Mesenchymal stem cell (in vitro differentiated cells and primary cell): Measurements from ENCODE around the gene HIVEP3.

Experiments used
- DNase-seq: peaks from one replicate; pipeline ENCODE4 v3.0.0-alpha.2; 2013
- H2AFZ ChIP-seq: one replicate; pipeline ENCODE4 v1.6.1; 2013; ENCODE audit warnings: low read depth, mild to moderate bottlenecking, control low read depth, inconsistent platforms, low read length, moderate library complexity
- H2AK5ac ChIP-seq: 2 replicates; pipeline ENCODE4 v1.6.1; 2013; ENCODE audit warnings: low read length, moderate library complexity, mild to moderate bottlenecking, inconsistent platforms; ENCODE audit not compliant: severe bottlenecking
- H2BK120ac ChIP-seq: one replicate; pipeline ENCODE4 v1.6.1; 2013; ENCODE audit warnings: low read depth, mild to moderate bottlenecking, inconsistent platforms, low read length, moderate library complexity
- H2BK12ac ChIP-seq, 2 experiments: one replicate each; pipeline ENCODE4 v1.6.1; 2013; ENCODE audit warnings: inconsistent platforms in 2 of 2, low read length in 2 of 2, mild to moderate bottlenecking in 2 of 2, moderate library complexity in 2 of 2, control low read depth in 1 of 2
- H2BK15ac ChIP-seq: one replicate; pipeline ENCODE4 v1.6.1; 2013; ENCODE audit warnings: mild to moderate bottlenecking, low read depth, inconsistent platforms; ENCODE audit not compliant: poor library complexity, severe bottlenecking
- H2BK5ac ChIP-seq: 2 replicates; pipeline ENCODE4 v1.6.1; 2013; ENCODE audit warnings: low read depth, mild to moderate bottlenecking, low read length, control low read depth, inconsistent platforms; ENCODE audit not compliant: poor library complexity, severe bottlenecking
- H3K14ac ChIP-seq, 2 experiments: one replicate each; pipeline ENCODE4 v1.6.1; 2013; ENCODE audit warnings: inconsistent platforms in 2 of 2, low read length in 2 of 2, control low read depth in 1 of 2, mild to moderate bottlenecking in 1 of 2, moderate library complexity in 1 of 2
- H3K18ac ChIP-seq, 2 experiments: one replicate each; pipeline ENCODE4 v1.6.1; 2013; ENCODE audit warnings: inconsistent platforms in 2 of 2, low read length in 2 of 2, control low read depth in 1 of 2, low read depth in 1 of 2, mild to moderate bottlenecking in 1 of 2
- H3K23ac ChIP-seq, 2 experiments: one replicate each; pipeline ENCODE4 v1.6.1; 2013; ENCODE audit warnings: inconsistent platforms in 2 of 2, low read length in 2 of 2, mild to moderate bottlenecking in 2 of 2, moderate library complexity in 2 of 2, control low read depth in 1 of 2
- H3K27ac ChIP-seq: 2 replicates; pipeline ENCODE4 v1.5.1; 2013; ENCODE audit warnings: mild to moderate bottlenecking, moderate library complexity, low read length, control low read depth, inconsistent platforms; ENCODE audit not compliant: poor library complexity, severe bottlenecking
- H3K27me3 ChIP-seq, 2 experiments: 2 replicates each; pipeline versions ENCODE4 v1.6.1 to v1.7.0; 2013; ENCODE audit warnings: low read length in 2 of 2, mild to moderate bottlenecking in 2 of 2, moderate library complexity in 2 of 2, control low read depth in 1 of 2, inconsistent platforms in 1 of 2; ENCODE audit not compliant: control insufficient read depth in 1 of 2, insufficient read depth in 1 of 2
- H3K36me3 ChIP-seq, 2 experiments: 2 replicates each; pipeline versions ENCODE4 v1.6.1 to v1.7.0; 2013; ENCODE audit warnings: low read length in 2 of 2, control low read depth in 1 of 2, inconsistent platforms in 1 of 2, low read depth in 1 of 2, mild to moderate bottlenecking in 1 of 2; ENCODE audit not compliant: insufficient read depth in 2 of 2, control insufficient read depth in 1 of 2
- H3K4ac ChIP-seq, 2 experiments: one replicate each; pipeline ENCODE4 v1.6.1; 2013; ENCODE audit warnings: inconsistent platforms in 2 of 2, low read length in 2 of 2, mild to moderate bottlenecking in 2 of 2, moderate library complexity in 2 of 2, control low read depth in 1 of 2, low read depth in 1 of 2
- H3K4me1 ChIP-seq: 2 replicates; pipeline ENCODE4 v1.6.1; 2013; ENCODE audit warnings: low read depth, low read length, control low read depth; ENCODE audit not compliant: control insufficient read depth, insufficient read depth
- H3K4me2 ChIP-seq: 2 replicates; pipeline ENCODE4 v1.6.1; 2013; ENCODE audit warnings: low read length, mild to moderate bottlenecking, inconsistent platforms; ENCODE audit not compliant: poor library complexity, severe bottlenecking
- H3K4me3 ChIP-seq, 2 experiments: 2 replicates each; pipeline versions ENCODE4 v1.5.1 to v1.7.0; 2013; ENCODE audit warnings: low read length in 2 of 2, mild to moderate bottlenecking in 2 of 2, control low read depth in 1 of 2, low read depth in 1 of 2; ENCODE audit not compliant: insufficient read depth in 1 of 2
- H3K79me1 ChIP-seq: replicated peaks from 2 replicates; pipeline ENCODE4 v1.6.1; 2013; ENCODE audit warnings: mild to moderate bottlenecking, control low read depth, low read length, inconsistent platforms; ENCODE audit not compliant: poor library complexity, severe bottlenecking
- H3K9ac ChIP-seq: 2 replicates; pipeline ENCODE4 v1.7.0; 2013; ENCODE audit warnings: mild to moderate bottlenecking, low read length, moderate library complexity
- H3K9me3 ChIP-seq: 2 replicates; pipeline ENCODE4 v1.7.0; 2013; ENCODE audit warnings: mild to moderate bottlenecking, low read length; ENCODE audit not compliant: control insufficient read depth
- H4K8ac ChIP-seq: one replicate; pipeline ENCODE4 v1.6.1; 2013; ENCODE audit warnings: inconsistent platforms, mild to moderate bottlenecking, low read length, moderate library complexity
- H4K91ac ChIP-seq: one replicate; pipeline ENCODE4 v1.6.1; 2013; ENCODE audit warnings: mild to moderate bottlenecking, low read length, inconsistent platforms
- WGBS: methylation state at CpG from one replicate; pipeline ENCODE4 v1.1.7; 2013; ENCODE audit warnings: mixed read lengths; 5-methylcytosine and 5-hydroxymethylcytosine counted together

Gene HIVEP3

DNA sequence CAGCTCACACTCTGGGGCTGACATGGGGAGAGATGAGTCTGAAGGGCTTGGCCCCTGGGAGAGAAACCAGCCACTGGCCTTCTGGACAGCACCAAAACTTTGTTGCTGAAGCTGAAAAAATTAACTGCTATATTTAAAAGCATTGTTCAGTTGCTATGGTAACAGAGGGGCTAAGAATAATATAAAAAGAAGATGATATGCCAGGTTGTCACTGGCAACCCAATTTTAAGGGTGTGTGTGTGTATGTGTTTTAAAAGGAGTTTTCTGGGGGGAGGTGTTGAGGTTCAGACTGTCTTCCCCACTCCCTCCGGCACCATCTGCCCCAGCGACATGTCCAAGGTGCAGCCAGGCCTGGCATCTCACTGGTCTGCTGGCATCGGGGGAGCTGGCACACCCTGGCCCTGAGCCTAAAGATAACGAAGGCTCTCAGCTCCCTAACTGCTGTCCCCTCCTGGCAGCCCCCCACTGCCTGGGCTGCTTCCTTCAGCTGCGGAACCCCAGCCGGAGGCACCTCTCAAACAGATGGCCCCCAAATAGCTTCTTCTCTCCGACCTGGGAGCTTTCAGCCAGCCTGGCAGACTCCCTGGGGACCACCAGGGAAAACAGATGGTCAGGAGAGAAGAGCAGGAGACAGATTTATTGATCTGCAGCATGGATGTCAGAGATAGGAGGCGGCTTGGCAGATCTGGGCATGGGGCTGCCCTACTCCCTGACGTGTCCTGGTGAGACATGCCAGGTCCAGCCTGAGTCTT is 203.9 kb downstream of the HIVEP3 start:
- Histone ChIP-seq H3K4me2 (no peak overlapping the region), H3K23ac (no peak overlapping the region), H4K8ac (no peak overlapping the region), H3K79me1 (peaks cover 19% of the 10 kb centered on the region), H3K9ac (no peak overlapping the region), H2BK120ac (no peak overlapping the region), H2BK12ac (no peak overlapping the region), H3K18ac (no peak overlapping the region), H4K91ac (no peak overlapping the region), H3K27me3 (no peaks in the 10 kb centered on the region), H3K9me3 (no peaks in the 10 kb centered on the region), H3K14ac (peak overlapping the region in 1 of 2 experiments; percentile 38), H2AFZ (no peak overlapping the region), H2BK15ac (no peak overlapping the region), H3K36me3 (no peaks in the 10 kb centered on the region), H2BK5ac (no peak overlapping the region), H3K4me1 (peaks cover 54% of the 10 kb centered on the region), H2AK5ac (peak overlapping the region; percentile 94), H3K4me3 (no peak overlapping the region), H3K4ac (no peak overlapping the region), H3K27ac (peak overlapping the region; percentile 75)
- no peak for DNase-seq
- 88% methylated on average over 9 of the region's 9 CpGs for WGBS

DNA sequence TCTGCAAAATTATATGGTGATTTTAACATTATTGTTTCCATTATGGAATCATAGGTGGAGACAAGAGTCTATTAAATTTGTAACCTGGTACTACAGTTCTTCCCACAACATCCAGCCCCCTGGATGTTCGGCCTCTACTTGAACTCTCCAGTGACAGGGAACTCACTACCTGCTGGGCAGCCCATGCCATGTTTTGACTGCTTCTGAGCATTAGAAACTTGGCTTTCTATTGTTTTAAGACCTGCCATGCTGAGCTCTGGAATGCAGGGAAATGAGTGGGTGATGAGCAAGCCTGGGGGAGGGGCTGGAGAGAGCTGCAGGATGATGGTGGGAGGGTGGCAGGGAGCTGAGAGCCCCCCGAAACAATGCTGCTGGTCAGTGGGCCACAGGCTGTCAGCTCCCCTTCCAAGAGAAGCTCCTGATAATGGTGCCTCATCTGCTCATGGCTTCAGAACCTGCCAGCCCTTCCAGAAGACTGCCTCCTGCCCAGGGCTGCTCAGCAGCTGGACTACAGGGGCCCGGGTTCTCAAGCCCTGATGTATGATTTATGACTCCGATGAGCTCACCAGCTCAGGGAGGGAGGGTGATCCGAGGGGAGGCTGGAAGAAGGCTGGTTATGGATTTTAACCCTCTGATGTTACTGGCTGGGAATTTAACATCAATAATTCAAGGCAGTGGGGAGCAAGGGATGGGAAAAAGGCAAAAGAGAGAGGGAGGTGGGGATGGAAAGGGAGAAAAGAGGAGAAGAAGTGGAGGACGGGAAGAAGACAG is 205.0 kb downstream of the HIVEP3 start:
- Histone ChIP-seq H2BK120ac (no peak overlapping the region), H2BK12ac (no peak overlapping the region), H3K23ac (no peak overlapping the region), H4K8ac (no peak overlapping the region), H3K18ac (peak overlapping the region in 1 of 2 experiments; percentile 15), H3K4me3 (no peak overlapping the region), H3K14ac (no peak overlapping the region), H3K9ac (no peak overlapping the region), H3K36me3 (no peaks in the 10 kb centered on the region), H4K91ac (no peak overlapping the region), H2AK5ac (no peak overlapping the region), H2BK15ac (no peak overlapping the region), H3K27me3 (peaks cover 0 to 4% of the 10 kb centered on the region in 2 experiments), H2AFZ (no peak overlapping the region), H2BK5ac (peak overlapping the region; percentile 62), H3K4me1 (peaks cover 54% of the 10 kb centered on the region), H3K4me2 (peak overlapping the region; percentile 31), H3K9me3 (no peaks in the 10 kb centered on the region), H3K79me1 (peaks cover 23% of the 10 kb centered on the region), H3K4ac (no peak overlapping the region), H3K27ac (peak overlapping the region; percentile 85)
- 19% methylated on average over 5 of the region's 6 CpGs for WGBS
- peak; percentile 72 for DNase-seq

DNA sequence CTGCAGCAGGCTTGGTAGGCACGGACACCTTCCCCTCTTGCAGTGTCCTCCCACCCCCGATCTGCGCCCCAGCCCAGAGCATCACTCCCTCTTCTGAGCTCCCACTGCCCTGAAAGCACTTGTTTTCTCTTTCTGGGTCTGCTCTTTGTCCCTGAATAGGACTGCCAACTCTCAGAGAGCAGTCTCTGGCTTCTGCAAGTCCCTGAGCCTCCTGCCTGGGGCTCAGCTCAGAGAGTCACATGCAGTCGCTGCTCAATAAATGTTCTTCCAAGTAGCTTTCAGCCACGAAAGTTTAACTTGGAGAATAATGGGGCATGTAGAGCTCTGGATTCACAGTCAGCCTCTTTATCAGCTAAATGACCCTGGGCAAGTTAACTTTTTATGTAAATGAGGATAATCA is 205.6 kb downstream of the HIVEP3 start:
- H2AFZ ChIP-seq, result no peak overlapping the region
- H3K9me3 ChIP-seq, result no peaks in the 10 kb centered on the region
- H3K4me1 ChIP-seq, result peaks cover 49% of the 10 kb centered on the region
- no peak overlapping the region for H3K4me2 ChIP-seq
- H2BK5ac ChIP-seq, result peak overlapping the region; percentile 22
- H3K27ac ChIP-seq, result peak overlapping the region; percentile 85
- no peak overlapping the region for H3K4ac ChIP-seq
- no peak overlapping the region for H4K91ac ChIP-seq
- peak; percentile 10 for DNase-seq
- peak overlapping the region; percentile 90 for H2AK5ac ChIP-seq
- H3K36me3 ChIP-seq, result no peaks in the 10 kb centered on the region
- H3K14ac ChIP-seq, result no peak overlapping the region
- no peak overlapping the region for H2BK120ac ChIP-seq
- no peak overlapping the region for H3K23ac ChIP-seq
- H3K27me3 ChIP-seq, result peaks cover 0 to 6% of the 10 kb centered on the region in 2 experiments
- no peak overlapping the region for H2BK15ac ChIP-seq
- H3K79me1 ChIP-seq, result peaks cover 23% of the 10 kb centered on the region
- H2BK12ac ChIP-seq, result no peak overlapping the region
- H3K18ac ChIP-seq, result no peak overlapping the region
- no peak overlapping the region for H3K4me3 ChIP-seq
- no peak overlapping the region for H3K9ac ChIP-seq
- no peak overlapping the region for H4K8ac ChIP-seq
- WGBS, result 83% methylated on average over 5 of the region's 5 CpGs

DNA sequence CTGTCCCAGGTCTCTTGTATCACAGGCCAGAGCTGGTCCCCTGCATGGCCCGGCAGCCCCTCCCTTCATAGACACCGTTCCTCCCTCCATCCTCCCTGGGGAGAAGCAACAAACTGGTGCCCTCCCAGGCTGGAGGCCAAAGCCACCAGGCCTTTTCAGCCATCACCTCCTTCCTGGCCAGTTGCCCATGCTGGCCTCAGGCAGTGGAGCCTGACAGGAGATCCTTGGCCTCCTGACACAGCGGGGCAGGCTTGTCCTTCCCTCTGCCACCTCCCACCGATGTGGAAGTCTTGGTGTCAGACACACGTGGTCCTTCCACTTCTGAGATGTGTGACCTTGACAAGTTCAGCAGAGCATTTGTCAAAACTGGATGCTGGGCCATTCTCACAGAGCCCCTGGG is 206.0 kb downstream of the HIVEP3 start:
- Histone ChIP-seq H2BK120ac (no peak overlapping the region), H2BK12ac (peak overlapping the region in 1 of 2 experiments; percentile 0), H2BK5ac (peak overlapping the region; percentile 22), H3K27me3 (peaks cover 0 to 7% of the 10 kb centered on the region in 2 experiments), H3K4me1 (peaks cover 46% of the 10 kb centered on the region), H3K4me3 (no peak overlapping the region), H3K4ac (no peak overlapping the region), H3K4me2 (no peak overlapping the region), H2AK5ac (peak overlapping the region; percentile 40), H2AFZ (no peak overlapping the region), H3K9me3 (no peaks in the 10 kb centered on the region), H3K9ac (no peak overlapping the region), H4K91ac (no peak overlapping the region), H3K18ac (no peak overlapping the region), H4K8ac (no peak overlapping the region), H3K27ac (peak overlapping the region; percentile 85), H3K14ac (no peak overlapping the region), H3K36me3 (no peaks in the 10 kb centered on the region), H2BK15ac (peak overlapping the region; percentile 26), H3K23ac (no peak overlapping the region), H3K79me1 (peaks cover 21% of the 10 kb centered on the region)
- peak; percentile 1 for DNase-seq
- 85% methylated on average over 5 of the region's 5 CpGs for WGBS
